HepG2 (cell line): ENCODE measurements around the gene FNDC4. TPM values are rescaled to one million over a fixed set of nuclear protein-coding genes. Genes with fewer than 3 reads are reported as not detected.

Experiments used
- CBX5 ChIP-seq: sonication (generic); formaldehyde crosslinking; IDR thresholded peaks from 2 replicates; pipeline ENCODE4 v1.4.0; 2020; ENCODE audit warnings: missing genetic modification reagents, borderline replicate concordance
- DZIP1 ChIP-seq: sonication (generic); formaldehyde crosslinking; IDR thresholded peaks from 2 replicates; pipeline ENCODE4 v1.5.0; 2020; ENCODE audit warnings: mild to moderate bottlenecking, missing genetic modification reagents
- FOXK1 ChIP-seq: sonication (generic); formaldehyde crosslinking; IDR thresholded peaks from 2 replicates; pipeline ENCODE4 v1.4.0; 2020; ENCODE audit warnings: low read depth, missing genetic modification reagents, borderline replicate concordance
- KLF11 ChIP-seq: IDR thresholded peaks from 2 replicates; pipeline ENCODE4 v1.6.1; 2016; ENCODE audit warnings: missing compliant biosample characterization
- KMT2A ChIP-seq: sonication (generic); formaldehyde crosslinking; IDR thresholded peaks from 2 replicates; pipeline ENCODE4 v1.4.0; 2020; ENCODE audit warnings: missing genetic modification reagents
- MXD1 ChIP-seq: sonication (generic); formaldehyde crosslinking; IDR thresholded peaks from 2 replicates; pipeline ENCODE4 v1.4.0; 2020; ENCODE audit warnings: mild to moderate bottlenecking, missing genetic modification reagents
- NFRKB ChIP-seq: fragments of 450-650 bp; IDR thresholded peaks from 2 replicates; pipeline ENCODE4 v1.6.1; 2017
- NR1H2 ChIP-seq: sonication (generic); formaldehyde crosslinking; IDR thresholded peaks from 2 replicates; pipeline ENCODE4 v1.8.1; 2022; ENCODE audit warnings: low read depth, missing genetic modification reagents, borderline replicate concordance
- PAX8 ChIP-seq: sonication (generic); formaldehyde crosslinking; IDR thresholded peaks from 2 replicates; pipeline ENCODE4 v1.8.0; 2022; ENCODE audit warnings: mild to moderate bottlenecking, missing genetic modification reagents, borderline replicate concordance
- PREB ChIP-seq: sonication (generic); formaldehyde crosslinking; IDR thresholded peaks from 2 replicates; pipeline ENCODE4 v1.4.0; 2020; ENCODE audit warnings: missing genetic modification reagents
- SMYD3 ChIP-seq: sonication (generic); formaldehyde crosslinking; IDR thresholded peaks from 2 replicates; pipeline ENCODE4 v1.8.1; 2023; ENCODE audit warnings: mild to moderate bottlenecking, missing genetic modification reagents
- TIGD3 ChIP-seq: sonication (generic); formaldehyde crosslinking; IDR thresholded peaks from 2 replicates; pipeline ENCODE4 v1.5.1; 2020; ENCODE audit warnings: mild to moderate bottlenecking, missing genetic modification reagents, borderline replicate concordance
- ZNF205 ChIP-seq: IDR thresholded peaks from 2 replicates; pipeline ENCODE4 v1.6.1; 2018; ENCODE audit warnings: missing biosample characterization, missing genetic modification reagents
- ZNF614 ChIP-seq: IDR thresholded peaks from 2 replicates; pipeline ENCODE4 v1.6.1; 2018; ENCODE audit warnings: missing biosample characterization, missing genetic modification reagents, inconsistent platforms, borderline replicate concordance
- ZSCAN22 ChIP-seq: sonication (generic); formaldehyde crosslinking; IDR thresholded peaks from 2 replicates; pipeline ENCODE4 v1.4.0; 2020; ENCODE audit warnings: mild to moderate bottlenecking, missing genetic modification reagents
- polyA plus RNA-seq, 8 experiments: library from polyadenylated mRNA; depleted of rRNA in 3 of 8; stranded (reverse) in 7 of 8; unstranded in 1 of 8; fragments of >200 nt; fragmentation: Illumina TruSeq in 4 of 8; extraction: Trizol in 4 of 8; gene quantifications; 2 replicates each; pipeline versions ENCODE4 v1.2.1 to v1.2.3, GENCODE V29; 2011 to 2016; ENCODE audit warnings: low read depth in 4 of 8, missing spikeins in 1 of 8, mixed read lengths in 1 of 8; ENCODE audit not compliant: insufficient read depth in 1 of 8
- total RNA-seq, 5 experiments: library from RNA; depleted of rRNA; stranded (reverse); fragments of >200 nt; fragmentation: Illumina TruSeq; extraction: Trizol; gene quantifications; 2 replicates each; pipeline ENCODE4 v1.2.3, GENCODE V29; 2016; ENCODE audit warnings: low read depth in 1 of 5
- TF ChIP-seq, protein P1 (sequence below): sonication (generic); formaldehyde crosslinking; IDR thresholded peaks from 2 replicates; pipeline ENCODE4 v1.5.1; 2020; ENCODE audit warnings: missing genetic modification reagents, mild to moderate bottlenecking, borderline replicate concordance

The FNDC4 gene
- total and polyA plus RNA-seq, 2 of the 13 experiments (the other 11 are each of a cell fraction or from before 2014, with no cell fraction given) = 9.0 to 17.4 TPM

- TF ChIP-seq KMT2A (CRISPR knock-in tag) (peak; percentile 74; the same call in 1 of the 2 replicates), SMYD3 (peak; percentile 87), NFRKB (no peak), PREB (no peak), TIGD3 (CRISPR knock-in tag) (peak; percentile 46; the same call in 1 of the 2 replicates), NR1H2 (CRISPR knock-in tag) (no peak), PAX8 (CRISPR knock-in tag) (no peak), CBX5 (CRISPR knock-in tag) (no peak; the same call in 1 of the 2 replicates), ZNF205 (CRISPR knock-in tag) (no peak), DZIP1 (CRISPR knock-in tag) (no peak), FOXK1 (CRISPR knock-in tag) (peak; percentile 98), ZSCAN22 (CRISPR knock-in tag) (no peak), ZNF614 (CRISPR knock-in tag) (peak; percentile 93; the same call in 1 of the 2 replicates), KLF11 (CRISPR knock-in tag) (0 out of 2 replicates have a peak, but pooled peaks have one; percentile 39), MXD1 (CRISPR knock-in tag) (no peak; the same call in 1 of the 2 replicates)
- TF ChIP-seq, protein P1, sequence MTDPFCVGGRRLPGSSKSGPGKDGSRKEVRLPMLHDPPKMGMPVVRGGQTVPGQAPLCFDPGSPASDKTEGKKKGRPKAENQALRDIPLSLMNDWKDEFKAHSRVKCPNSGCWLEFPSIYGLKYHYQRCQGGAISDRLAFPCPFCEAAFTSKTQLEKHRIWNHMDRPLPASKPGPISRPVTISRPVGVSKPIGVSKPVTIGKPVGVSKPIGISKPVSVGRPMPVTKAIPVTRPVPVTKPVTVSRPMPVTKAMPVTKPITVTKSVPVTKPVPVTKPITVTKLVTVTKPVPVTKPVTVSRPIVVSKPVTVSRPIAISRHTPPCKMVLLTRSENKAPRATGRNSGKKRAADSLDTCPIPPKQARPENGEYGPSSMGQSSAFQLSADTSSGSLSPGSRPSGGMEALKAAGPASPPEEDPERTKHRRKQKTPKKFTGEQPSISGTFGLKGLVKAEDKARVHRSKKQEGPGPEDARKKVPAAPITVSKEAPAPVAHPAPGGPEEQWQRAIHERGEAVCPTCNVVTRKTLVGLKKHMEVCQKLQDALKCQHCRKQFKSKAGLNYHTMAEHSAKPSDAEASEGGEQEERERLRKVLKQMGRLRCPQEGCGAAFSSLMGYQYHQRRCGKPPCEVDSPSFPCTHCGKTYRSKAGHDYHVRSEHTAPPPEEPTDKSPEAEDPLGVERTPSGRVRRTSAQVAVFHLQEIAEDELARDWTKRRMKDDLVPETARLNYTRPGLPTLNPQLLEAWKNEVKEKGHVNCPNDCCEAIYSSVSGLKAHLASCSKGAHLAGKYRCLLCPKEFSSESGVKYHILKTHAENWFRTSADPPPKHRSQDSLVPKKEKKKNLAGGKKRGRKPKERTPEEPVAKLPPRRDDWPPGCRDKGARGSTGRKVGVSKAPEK = no peak
Measured at GRCh38 chr2:27489498-27490397, 5.3 kb downstream of the FNDC4 start, which contains the start of gene IFT172 (continued).
